Glutamatergic neuron (in vitro differentiated cells): ENCODE data around the gene RNF212. TPM values are rescaled to one million over a fixed set of nuclear protein-coding genes. Genes with fewer than 3 reads are reported as not detected.

Experiments
- DNase-seq: peaks from one replicate; pipeline ENCODE4 v3.0.0; 2022
- H3K27ac Mint-ChIP-seq: one replicate; pipeline ENCODE4 v1.8.0; 2020; ENCODE audit warnings: mild to moderate bottlenecking, mixed read lengths, inconsistent platforms; ENCODE audit not compliant: unreplicated experiment
- H3K27me3 Mint-ChIP-seq: one replicate; pipeline ENCODE4 v1.8.0; 2020; ENCODE audit warnings: mild to moderate bottlenecking, moderate library complexity, mixed read lengths, inconsistent platforms; ENCODE audit not compliant: unreplicated experiment
- H3K36me3 Mint-ChIP-seq: one replicate; pipeline ENCODE4 v1.8.0; 2020; ENCODE audit warnings: mild to moderate bottlenecking, mixed read lengths, inconsistent platforms; ENCODE audit not compliant: unreplicated experiment
- H3K4me1 Mint-ChIP-seq: one replicate; pipeline ENCODE4 v1.8.0; 2020; ENCODE audit warnings: mild to moderate bottlenecking, low read depth, mixed read lengths, inconsistent platforms; ENCODE audit not compliant: unreplicated experiment
- H3K4me3 Mint-ChIP-seq: one replicate; pipeline ENCODE4 v1.8.0; 2020; ENCODE audit warnings: mild to moderate bottlenecking, mixed read lengths, inconsistent platforms; ENCODE audit not compliant: unreplicated experiment
- H3K9me3 Mint-ChIP-seq: one replicate; pipeline ENCODE4 v1.8.0; 2020; ENCODE audit warnings: mild to moderate bottlenecking, moderate library complexity, mixed read lengths, inconsistent platforms; ENCODE audit not compliant: unreplicated experiment
- long read RNA-seq: library from polyadenylated mRNA; unstranded; transcript quantifications from one replicate; pipeline ENCODE4 v2.0.0, GENCODE V29; 2020; ENCODE audit not compliant: unreplicated experiment
- total RNA-seq: library from RNA; stranded (reverse); fragmentation: NEBNext Ultra II Directional; extraction: Animal tissue kit (Norgen Biotek cat#: 25700); gene quantifications from one replicate; pipeline ENCODE4 v1.2.1, GENCODE V29; 2021; ENCODE audit not compliant: unreplicated experiment
- TF ChIP-seq, protein P1 (sequence below): fragments of 200-600 bp; sonication (generic); IDR thresholded peaks from one replicate; pipeline ENCODE4 v1.5.0; 2021; ENCODE audit not compliant: partially characterized antibody, unreplicated experiment

The RNF212 gene, protein sequence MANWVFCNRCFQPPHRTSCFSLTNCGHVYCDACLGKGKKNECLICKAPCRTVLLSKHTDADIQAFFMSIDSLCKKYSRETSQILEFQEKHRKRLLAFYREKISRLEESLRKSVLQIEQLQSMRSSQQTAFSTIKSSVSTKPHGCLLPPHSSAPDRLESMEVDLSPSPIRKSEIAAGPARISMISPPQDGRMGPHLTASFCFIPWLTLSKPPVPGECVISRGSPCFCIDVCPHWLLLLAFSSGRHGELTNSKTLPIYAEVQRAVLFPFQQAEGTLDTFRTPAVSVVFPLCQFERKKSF
- total RNA-seq: 11.1 TPM
- long read RNA-seq, partial matches to known transcripts: 0 of 2 reads
- long read RNA-seq, other reads (novel, unspliced or antisense): 2 of 2 reads

DNA sequence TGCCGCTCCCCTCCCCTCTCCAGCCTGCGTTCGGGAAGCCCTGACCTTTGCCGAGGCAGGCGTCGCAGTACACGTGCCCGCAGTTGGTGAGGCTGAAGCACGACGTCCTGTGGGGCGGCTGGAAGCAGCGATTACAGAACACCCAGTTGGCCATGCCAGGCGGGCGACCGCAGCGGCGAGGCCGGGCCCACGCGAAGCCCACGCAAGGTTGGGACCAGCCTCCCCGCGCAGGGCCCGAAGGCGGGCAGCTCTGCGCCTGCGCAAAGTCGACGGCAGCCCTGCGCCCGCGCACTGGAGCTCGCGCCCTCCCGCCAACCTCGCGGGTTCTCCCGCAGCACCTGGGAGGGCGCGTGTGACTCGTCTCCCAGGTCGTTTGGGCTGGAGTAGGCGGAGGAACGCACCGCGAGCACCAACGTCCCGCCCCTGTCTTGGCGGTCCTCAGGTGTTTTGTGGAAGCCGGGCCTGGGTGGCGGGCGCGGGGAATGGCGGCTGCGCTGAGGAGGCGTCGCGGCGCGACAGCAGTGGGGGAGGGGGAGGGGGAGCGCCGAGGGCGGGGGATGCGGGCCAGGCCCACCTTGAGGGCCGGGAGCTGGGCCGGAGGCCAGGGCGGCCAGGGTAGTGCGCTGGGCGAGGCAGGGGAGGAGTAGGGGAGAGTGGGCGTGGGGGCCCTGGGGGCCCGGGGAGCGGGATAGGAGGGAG lies at the start of gene RNF212:
RNF212 (minus strand) TSS at position 254 of the 699 bp plus-strand sequence; CDS start at position 154, 100 bp downstream.
- Mint-ChIP-seq H3K36me3 (peaks cover 9% of the 10 kb centered on the region), H3K27me3 (peaks cover 8% of the 10 kb centered on the region), H3K27ac (no peak within 1 kb of the TSS), H3K9me3 (peaks cover 10% of the 10 kb centered on the region), H3K4me1 (peaks cover 9% of the 10 kb centered on the region), H3K4me3 (no peak within 1 kb of the TSS)
- no peak for DNase-seq
- TF ChIP-seq, protein P1, sequence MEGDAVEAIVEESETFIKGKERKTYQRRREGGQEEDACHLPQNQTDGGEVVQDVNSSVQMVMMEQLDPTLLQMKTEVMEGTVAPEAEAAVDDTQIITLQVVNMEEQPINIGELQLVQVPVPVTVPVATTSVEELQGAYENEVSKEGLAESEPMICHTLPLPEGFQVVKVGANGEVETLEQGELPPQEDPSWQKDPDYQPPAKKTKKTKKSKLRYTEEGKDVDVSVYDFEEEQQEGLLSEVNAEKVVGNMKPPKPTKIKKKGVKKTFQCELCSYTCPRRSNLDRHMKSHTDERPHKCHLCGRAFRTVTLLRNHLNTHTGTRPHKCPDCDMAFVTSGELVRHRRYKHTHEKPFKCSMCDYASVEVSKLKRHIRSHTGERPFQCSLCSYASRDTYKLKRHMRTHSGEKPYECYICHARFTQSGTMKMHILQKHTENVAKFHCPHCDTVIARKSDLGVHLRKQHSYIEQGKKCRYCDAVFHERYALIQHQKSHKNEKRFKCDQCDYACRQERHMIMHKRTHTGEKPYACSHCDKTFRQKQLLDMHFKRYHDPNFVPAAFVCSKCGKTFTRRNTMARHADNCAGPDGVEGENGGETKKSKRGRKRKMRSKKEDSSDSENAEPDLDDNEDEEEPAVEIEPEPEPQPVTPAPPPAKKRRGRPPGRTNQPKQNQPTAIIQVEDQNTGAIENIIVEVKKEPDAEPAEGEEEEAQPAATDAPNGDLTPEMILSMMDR: no peak

DNA sequence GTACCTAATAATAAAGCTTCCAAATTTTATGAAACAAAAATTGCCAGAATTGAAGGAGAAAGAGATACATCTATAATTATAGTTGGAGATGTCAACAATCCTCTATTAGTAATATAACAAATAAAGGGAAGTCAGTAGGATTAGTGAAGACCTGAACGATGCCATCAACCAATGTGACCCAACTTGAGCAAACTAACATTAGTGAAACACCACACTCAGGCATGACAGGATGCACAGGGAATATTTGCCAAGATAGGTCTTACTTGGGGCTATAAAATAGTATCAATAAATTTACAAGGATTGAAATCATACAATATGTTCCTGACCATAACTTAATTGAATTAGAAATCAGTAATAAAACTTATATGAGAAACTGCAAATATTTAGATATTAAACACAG lies 47.0 kb upstream of the RNF212 start:
- Mint-ChIP-seq H3K27me3 (peaks cover 13% of the 10 kb centered on the region), H3K9me3 (peaks cover 5% of the 10 kb centered on the region), H3K27ac (no peak overlapping the region), H3K4me1 (no peaks in the 10 kb centered on the region), H3K4me3 (no peak overlapping the region), H3K36me3 (peaks cover 24% of the 10 kb centered on the region)
- TF ChIP-seq, protein P1: no peak
- DNase-seq: no peak

DNA sequence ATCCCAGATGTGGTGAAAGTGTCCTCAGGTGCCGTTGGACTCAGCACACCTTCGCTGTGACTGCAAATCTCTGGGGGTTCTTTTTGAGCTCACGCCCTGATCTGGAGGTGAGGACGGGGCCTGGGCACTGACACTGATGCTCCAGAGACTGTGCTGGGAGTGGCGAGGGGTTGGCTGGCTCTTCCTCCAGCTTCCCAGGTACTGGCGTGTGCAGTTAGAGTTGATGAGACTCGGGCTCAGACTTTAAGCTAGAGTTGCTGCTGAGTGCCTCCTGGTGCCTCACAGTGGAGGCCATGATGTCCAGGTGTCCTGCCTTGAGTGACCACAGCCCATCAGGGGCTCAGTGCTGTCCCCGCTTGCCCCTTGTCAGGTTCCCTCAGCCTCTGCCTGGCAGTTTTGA lies 42.7 kb upstream of the RNF212 start:
- DNase-seq: no peak
- Mint-ChIP-seq H3K4me3 (no peak overlapping the region), H3K9me3 (peaks cover 7% of the 10 kb centered on the region), H3K27ac (no peak overlapping the region), H3K27me3 (peaks cover 5% of the 10 kb centered on the region), H3K36me3 (peaks cover 15% of the 10 kb centered on the region), H3K4me1 (peaks cover 9% of the 10 kb centered on the region)
- TF ChIP-seq, protein P1: no peak

DNA sequence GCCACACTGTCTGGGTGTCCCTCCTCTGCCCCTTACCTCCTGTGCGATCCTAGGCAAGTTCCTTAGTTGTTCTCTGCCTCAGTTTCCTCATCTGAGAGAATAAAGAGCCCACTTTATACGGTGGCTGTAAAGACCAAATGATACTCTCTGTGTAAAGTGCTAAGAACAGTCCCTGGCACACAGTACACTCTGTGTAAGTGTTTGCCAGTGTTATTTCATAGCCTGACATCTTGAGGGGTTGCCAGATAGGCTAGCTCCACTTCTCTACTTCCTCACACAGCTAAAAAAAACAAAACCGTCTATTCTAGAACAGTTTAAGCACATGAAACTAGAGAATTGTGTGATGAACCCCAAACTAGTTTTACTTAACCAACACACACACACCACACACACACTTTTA lies 42.0 kb upstream of the RNF212 start:
- TF ChIP-seq, protein P1: no peak
- H3K4me3 Mint-ChIP-seq: no peak overlapping the region
- DNase-seq: no peak
- H3K27me3 Mint-ChIP-seq: peaks cover 5% of the 10 kb centered on the region
- peaks cover 7% of the 10 kb centered on the region for H3K9me3 Mint-ChIP-seq
- H3K27ac Mint-ChIP-seq: no peak overlapping the region
- H3K4me1 Mint-ChIP-seq: peaks cover 9% of the 10 kb centered on the region
- H3K36me3 Mint-ChIP-seq: peaks cover 15% of the 10 kb centered on the region
